ENCODE results near the gene HLCS. TPM values are rescaled to one million over a fixed set of nuclear protein-coding genes. Genes with fewer than 3 reads are reported as not detected.
"Not testable (repeated sequence)": the region's sequence is repeated elsewhere in the genome, so short reads cannot be mapped to it uniquely, and the experiment has no call there.

The HLCS gene
- total RNA-seq, 2 donors from 2014 or later: 17.5 to 29.3 TPM

DNA sequence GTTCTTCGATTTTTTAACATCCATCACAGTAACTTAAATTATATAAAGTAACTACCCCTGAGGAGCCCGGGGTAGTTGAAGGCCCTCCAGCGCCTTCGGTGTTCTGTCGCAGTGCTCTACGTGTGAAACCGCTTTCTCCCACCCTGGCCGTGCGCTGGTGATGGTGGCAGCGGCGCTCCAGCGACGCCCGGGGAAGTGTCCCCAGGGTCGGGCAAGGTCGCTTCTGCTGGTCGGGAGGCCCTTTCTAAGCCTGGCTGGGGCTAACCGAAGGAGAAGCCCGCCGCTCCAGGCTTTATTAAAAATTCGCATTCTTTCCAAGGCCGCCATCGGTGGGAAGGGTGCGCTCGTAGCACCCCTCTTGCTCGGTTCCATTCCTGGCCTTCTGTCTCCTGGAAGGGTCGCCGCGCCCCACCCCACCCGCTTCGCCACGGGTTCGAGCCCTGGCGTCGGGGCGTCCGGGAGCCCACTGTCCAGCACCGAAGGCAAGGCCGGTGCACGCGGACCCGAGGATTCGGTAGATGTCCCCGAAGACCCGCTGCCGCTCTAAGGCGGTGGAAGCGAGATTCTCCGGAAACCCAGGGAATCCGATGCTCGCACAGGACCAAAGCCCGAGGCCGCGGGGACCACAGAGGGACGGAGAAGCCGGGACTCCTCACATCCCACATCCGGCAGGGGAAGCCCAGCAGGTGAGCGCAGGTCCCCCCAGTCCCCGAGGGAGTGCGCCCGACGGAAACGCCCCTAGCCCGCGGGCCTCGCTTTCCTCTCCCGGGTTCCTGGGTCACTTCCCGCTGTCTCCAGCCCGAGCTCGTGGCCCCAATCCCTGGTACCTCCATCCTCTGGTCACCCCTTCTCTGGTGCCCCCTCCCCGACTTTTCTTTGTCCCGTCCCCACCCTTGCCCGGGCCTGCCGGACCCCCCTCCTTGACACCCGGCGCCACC, 39.3 kb upstream of the HLCS start:
- ATAC-seq (ENCODE audit: insufficient number of reproducible peaks, low FRiP score, low read depth): no peak
- TF ChIP-seq CTCF (IDR thresholded peaks at IDR 0.05): no peak
- Histone ChIP-seq H3K27ac (no peak overlapping the region), H3K4me3 (peak overlapping the region; percentile 68), H3K27me3 (replicated peaks; ENCODE audit: insufficient read depth) (peaks cover 8% of the 10 kb centered on the region), H3K4me1 (ENCODE audit: control insufficient read depth in 1 of 2, low read depth in 2 of 2) (peaks cover 13 to 15% of the 10 kb centered on the region in 2 donors), H3K9me3 (no peaks in the 10 kb centered on the region), H3K36me3 (no peaks in the 10 kb centered on the region)
- DNase-seq (ENCODE audit: low spot score): no peak

- peaks cover 13 to 15% of the 10 kb centered on the region in 2 donors for H3K4me1 ChIP-seq (ENCODE audit: control insufficient read depth in 1 of 2, low read depth in 2 of 2)
- not testable (repeated sequence) for ATAC-seq (ENCODE audit: insufficient number of reproducible peaks, low FRiP score, low read depth); H3K4me3 ChIP-seq; DNase-seq (ENCODE audit: low spot score); H3K27ac ChIP-seq; H3K9me3 ChIP-seq; H3K27me3 ChIP-seq (replicated peaks; ENCODE audit: insufficient read depth); H3K36me3 ChIP-seq
Measured at GRCh38 chr21:37003917-37004316, 37.4 kb upstream of the HLCS start.

DNA sequence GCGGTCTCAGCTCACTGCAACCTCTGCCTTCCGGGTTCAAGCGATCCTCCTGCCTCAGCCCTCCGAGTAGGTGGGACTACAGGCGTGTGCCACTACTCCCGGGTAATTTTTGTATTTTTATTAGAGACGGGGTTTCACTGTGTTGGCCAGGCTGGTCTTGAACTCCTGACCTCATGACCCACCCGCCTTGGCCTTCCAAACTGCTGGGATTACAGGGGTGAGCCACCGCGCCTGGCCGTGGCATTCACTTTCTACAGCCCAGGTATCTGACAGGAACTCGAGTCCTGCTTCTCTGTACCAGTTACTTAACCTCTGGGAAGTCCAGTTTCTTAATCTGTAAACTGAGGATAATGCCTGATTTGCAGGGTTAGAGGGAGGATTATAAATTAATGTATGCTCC, 36.4 kb upstream of the HLCS start:
- not testable (repeated sequence) for H3K27ac ChIP-seq; H3K4me3 ChIP-seq; ATAC-seq (ENCODE audit: insufficient number of reproducible peaks, low FRiP score, low read depth); DNase-seq (ENCODE audit: low spot score); H3K27me3 ChIP-seq (replicated peaks; ENCODE audit: insufficient read depth); H3K36me3 ChIP-seq; H3K9me3 ChIP-seq
- H3K4me1 ChIP-seq (ENCODE audit: control insufficient read depth in 1 of 2, low read depth in 2 of 2): peaks cover 13 to 15% of the 10 kb centered on the region in 2 donors

DNA sequence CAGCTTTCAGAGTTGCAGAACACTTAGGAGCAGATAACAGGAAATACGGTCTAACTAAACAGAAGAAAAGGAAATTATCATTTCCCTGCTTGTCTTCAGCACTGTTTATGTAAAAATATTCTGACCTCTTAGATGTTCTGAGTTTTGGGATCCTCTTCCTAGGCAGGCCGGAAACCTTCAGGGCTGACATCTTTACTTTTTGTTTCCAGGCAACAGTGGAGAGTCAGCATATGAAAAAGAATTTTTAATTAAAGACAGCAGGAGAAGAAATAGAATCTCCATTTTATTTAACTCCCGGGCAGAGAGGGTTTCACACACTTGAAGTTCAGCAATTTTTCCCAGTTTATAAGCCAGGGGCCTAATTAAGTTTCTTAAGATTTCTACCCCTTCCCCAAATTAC, 35.0 kb upstream of the HLCS start:
- no peak overlapping the region for H3K4me3 ChIP-seq
- no peaks in the 10 kb centered on the region for H3K27me3 ChIP-seq (replicated peaks; ENCODE audit: insufficient read depth)
- H3K4me1 ChIP-seq (ENCODE audit: control insufficient read depth in 1 of 2, low read depth in 2 of 2): peaks cover 5 to 7% of the 10 kb centered on the region in 2 donors
- no peak for TF ChIP-seq CTCF (IDR thresholded peaks at IDR 0.05)
- ATAC-seq (ENCODE audit: insufficient number of reproducible peaks, low FRiP score, low read depth): no peak
- no peak for DNase-seq (ENCODE audit: low spot score)
- H3K36me3 ChIP-seq: no peaks in the 10 kb centered on the region
- no peak overlapping the region for H3K27ac ChIP-seq
- H3K9me3 ChIP-seq: no peaks in the 10 kb centered on the region

DNA sequence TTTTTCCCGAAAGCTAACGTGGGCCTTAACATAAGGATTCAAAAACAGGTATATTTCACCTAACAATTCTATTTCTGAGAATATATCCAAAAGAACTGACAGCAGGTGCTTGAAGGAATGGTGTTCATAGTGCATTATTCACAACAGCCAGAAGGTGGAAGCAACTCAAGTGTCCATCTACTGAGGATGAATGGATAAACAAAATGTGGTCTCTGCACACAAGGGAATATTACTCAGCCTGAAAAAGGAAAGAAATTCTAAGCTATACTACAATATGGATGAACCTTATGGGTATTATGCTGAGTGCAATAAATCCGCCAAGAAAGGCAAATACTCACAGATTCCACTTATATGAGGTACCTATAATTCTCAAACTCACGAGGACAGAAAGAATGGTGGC, 33.9 kb upstream of the HLCS start:
- Histone ChIP-seq H3K4me3 (no peak overlapping the region), H3K27ac (no peak overlapping the region), H3K36me3 (no peaks in the 10 kb centered on the region), H3K4me1 (ENCODE audit: control insufficient read depth in 1 of 2, low read depth in 2 of 2) (no peaks in the 10 kb centered on the region), H3K27me3 (replicated peaks; ENCODE audit: insufficient read depth) (no peaks in the 10 kb centered on the region), H3K9me3 (no peaks in the 10 kb centered on the region)
- DNase-seq (ENCODE audit: low spot score) (no peak), ATAC-seq (ENCODE audit: insufficient number of reproducible peaks, low FRiP score, low read depth) (no peak)
- no peak for TF ChIP-seq CTCF (IDR thresholded peaks at IDR 0.05)

- Histone ChIP-seq H3K9me3 (no peaks in the 10 kb centered on the region), H3K36me3 (no peaks in the 10 kb centered on the region), H3K27me3 (replicated peaks; ENCODE audit: insufficient read depth) (no peaks in the 10 kb centered on the region), H3K4me1 (ENCODE audit: control insufficient read depth in 1 of 2, low read depth in 2 of 2) (no peaks in the 10 kb centered on the region), H3K4me3 (no peak overlapping the region), H3K27ac (no peak overlapping the region)
- ATAC-seq (ENCODE audit: insufficient number of reproducible peaks, low FRiP score, low read depth) (no peak), DNase-seq (ENCODE audit: low spot score) (no peak)
- no peak for TF ChIP-seq CTCF (IDR thresholded peaks at IDR 0.05)
Measured at GRCh38 chr21:36999131-36999898, 32.8 kb upstream of the HLCS start.

- not testable (repeated sequence) for H3K4me1 ChIP-seq (ENCODE audit: control insufficient read depth in 1 of 2, low read depth in 2 of 2); H3K36me3 ChIP-seq; DNase-seq (ENCODE audit: low spot score); H3K4me3 ChIP-seq; H3K27me3 ChIP-seq (replicated peaks; ENCODE audit: insufficient read depth); ATAC-seq (ENCODE audit: insufficient number of reproducible peaks, low FRiP score, low read depth); H3K9me3 ChIP-seq; H3K27ac ChIP-seq
Measured at GRCh38 chr21:36995285-36995684, 28.8 kb upstream of the HLCS start.

All from thoracic aorta (tissue), 2 donors.